Neural progenitor cell (in vitro differentiated cells): Measurements from ENCODE around the gene ITM2C. TPM values are rescaled to one million over a fixed set of nuclear protein-coding genes. Genes with fewer than 3 reads are reported as not detected.

Source experiments
- DNase-seq: peaks from one replicate; pipeline ENCODE4 v3.0.0-alpha.2; 2016; ENCODE audit warnings: low spot score
- H2AFZ ChIP-seq: fragments of 200-600 bp; sonication (generic); replicated peaks from 2 replicates; pipeline ENCODE4 v1.6.1; 2016; ENCODE audit warnings: antibody characterized with exemption
- H3F3A ChIP-seq: fragments of 200-600 bp; sonication (generic); 2 replicates; pipeline ENCODE4 v1.6.1; 2016; ENCODE audit warnings: antibody characterized with exemption, low read depth
- H3K27ac ChIP-seq: fragments of 200-600 bp; sonication (generic); 2 replicates; pipeline ENCODE4 v1.5.1; 2016; ENCODE audit warnings: mild to moderate bottlenecking
- H3K27me3 ChIP-seq: fragments of 200-600 bp; sonication (generic); 2 replicates; pipeline ENCODE4 v1.6.1; 2016; ENCODE audit warnings: mild to moderate bottlenecking, moderate library complexity
- H3K36me3 ChIP-seq: fragments of 200-600 bp; sonication (generic); 2 replicates; pipeline ENCODE4 v1.5.1; 2016
- H3K4me1 ChIP-seq: fragments of 200-600 bp; sonication (generic); 2 replicates; pipeline ENCODE4 v1.6.1; 2016; ENCODE audit warnings: mixed run types
- H3K4me2 ChIP-seq: fragments of 200-600 bp; sonication (generic); 2 replicates; pipeline ENCODE4 v1.6.1; 2016
- H3K4me3 ChIP-seq: fragments of 200-600 bp; sonication (generic); 2 replicates; pipeline ENCODE4 v1.5.1; 2016
- H3K79me2 ChIP-seq: fragments of 200-600 bp; sonication (generic); 2 replicates; pipeline ENCODE4 v1.6.1; 2016; ENCODE audit warnings: low read depth
- H3K9ac ChIP-seq: fragments of 200-600 bp; sonication (generic); 2 replicates; pipeline ENCODE4 v1.6.1; 2016
- H3K9me3 ChIP-seq: fragments of 200-600 bp; sonication (generic); 2 replicates; pipeline ENCODE4 v1.5.1; 2016; ENCODE audit warnings: low read depth
- H4K20me1 ChIP-seq: fragments of 200-600 bp; sonication (generic); 2 replicates; pipeline ENCODE4 v1.6.1; 2016; ENCODE audit warnings: low read depth
- H3K27ac Mint-ChIP-seq: 3 replicates; pipeline ENCODE4 v1.8.0; 2021; ENCODE audit warnings: mixed read lengths
- H3K27me3 Mint-ChIP-seq: 2 replicates; pipeline ENCODE4 v1.8.0; 2022; ENCODE audit warnings: low read depth, mild to moderate bottlenecking, inconsistent platforms, moderate library complexity, mixed read lengths; ENCODE audit not compliant: insufficient read depth
- H3K36me3 Mint-ChIP-seq: 3 replicates; pipeline ENCODE4 v1.8.0; 2021; ENCODE audit warnings: mixed read lengths
- H3K4me1 Mint-ChIP-seq: 3 replicates; pipeline ENCODE4 v1.8.0; 2021; ENCODE audit warnings: mixed read lengths
- H3K4me3 Mint-ChIP-seq: 3 replicates; pipeline ENCODE4 v1.8.0; 2021; ENCODE audit warnings: mild to moderate bottlenecking, moderate library complexity, mixed read lengths
- H3K9me3 Mint-ChIP-seq: 3 replicates; pipeline ENCODE4 v1.8.0; 2020; ENCODE audit warnings: mixed read lengths
- CTCF ChIP-seq: fragments of 200-600 bp; sonication (generic); IDR thresholded peaks from 2 replicates; pipeline ENCODE4 v1.5.1; 2017; ENCODE audit warnings: antibody characterized with exemption, mild to moderate bottlenecking
- EZH2 ChIP-seq: fragments of 200-600 bp; sonication (generic); IDR thresholded peaks from 2 replicates; pipeline ENCODE4 v1.6.1; 2017; ENCODE audit warnings: antibody characterized with exemption, mild to moderate bottlenecking, moderate library complexity
- EZH2phosphoT487 ChIP-seq: fragments of 200-600 bp; sonication (generic); IDR thresholded peaks from 2 replicates; pipeline ENCODE4 v1.6.1; 2017; ENCODE audit warnings: antibody characterized with exemption
- total RNA-seq: library from RNA; depleted of rRNA; stranded (reverse); fragments of >200 nt; gene quantifications from 2 replicates; pipeline ENCODE4 v1.2.3, GENCODE V29; 2015; ENCODE audit warnings: low replicate concordance

ITM2C gene
- total RNA-seq, 1 donor from 2014 or later: 84.6 TPM

GRCh38 chr2:230898016-230898712, 33.4 kb downstream of the ITM2C start:
- H3K27ac ChIP-seq: no peak overlapping the region
- H2AFZ ChIP-seq: no peak overlapping the region
- Mint-ChIP-seq H3K27ac (no peak overlapping the region), H3K36me3 (no peaks in the 10 kb centered on the region), H3K9me3 (no peaks in the 10 kb centered on the region), H3K4me3 (no peak overlapping the region), H3K4me1 (peaks cover 59% of the 10 kb centered on the region), H3K27me3 (peaks cover 5% of the 10 kb centered on the region)
- peaks cover 5% of the 10 kb centered on the region for H3K27me3 ChIP-seq
- no peak for DNase-seq
- no peaks in the 10 kb centered on the region for H3K36me3 ChIP-seq
- H3K4me2 ChIP-seq: no peak overlapping the region
- no peaks in the 10 kb centered on the region for H3F3A ChIP-seq
- H3K9me3 ChIP-seq: no peaks in the 10 kb centered on the region
- H4K20me1 ChIP-seq: no peaks in the 10 kb centered on the region
- TF ChIP-seq EZH2phosphoT487 (no peak), EZH2 (no peak), CTCF (no peak)
- no peak overlapping the region for H3K4me3 ChIP-seq
- H3K4me1 ChIP-seq: peaks cover 20% of the 10 kb centered on the region
- H3K9ac ChIP-seq: no peak overlapping the region
- H3K79me2 ChIP-seq: no peaks in the 10 kb centered on the region

- Histone ChIP-seq H2AFZ (peak overlapping the region; percentile 79), H3K4me2 (no peak overlapping the region), H3K36me3 (no peaks in the 10 kb centered on the region), H4K20me1 (no peaks in the 10 kb centered on the region), H3K4me1 (peaks cover 15% of the 10 kb centered on the region), H3K9ac (no peak overlapping the region), H3F3A (no peaks in the 10 kb centered on the region), H3K9me3 (no peaks in the 10 kb centered on the region), H3K79me2 (no peaks in the 10 kb centered on the region), H3K27me3 (peaks cover 11% of the 10 kb centered on the region), H3K4me3 (no peak overlapping the region), H3K27ac (no peak overlapping the region)
- Mint-ChIP-seq H3K27ac (peak overlapping the region; percentile 95), H3K27me3 (peaks cover 5% of the 10 kb centered on the region), H3K9me3 (no peaks in the 10 kb centered on the region), H3K4me1 (peaks cover 60% of the 10 kb centered on the region), H3K4me3 (no peak overlapping the region), H3K36me3 (no peaks in the 10 kb centered on the region)
- TF ChIP-seq EZH2: no peak
- no peak for TF ChIP-seq CTCF
- no peak for TF ChIP-seq EZH2phosphoT487
- DNase-seq: no peak
Measured at GRCh38 chr2:230898713-230899091, 34.0 kb downstream of the ITM2C start.

DNA sequence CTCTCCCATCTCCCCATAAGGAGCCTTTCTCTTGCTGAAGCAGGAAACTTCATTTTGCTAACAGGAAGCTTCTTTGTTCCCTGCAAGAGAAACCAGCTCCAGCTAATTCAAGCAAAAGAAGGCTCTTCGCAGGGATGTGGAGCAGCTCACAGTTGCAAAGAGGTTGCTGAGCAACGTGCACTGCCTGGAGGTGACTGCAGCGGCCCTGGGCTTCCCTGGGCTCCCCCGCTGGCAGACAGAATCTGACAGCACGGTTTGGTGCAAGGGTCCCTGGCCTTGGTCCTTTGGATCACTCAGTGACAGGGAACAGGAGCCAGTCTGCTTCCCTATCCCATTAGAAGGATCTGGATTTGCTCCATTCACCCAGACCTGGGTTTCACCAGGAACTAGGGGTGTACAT, 34.5 kb downstream of the ITM2C start:
- Histone ChIP-seq H3F3A (no peaks in the 10 kb centered on the region), H4K20me1 (no peaks in the 10 kb centered on the region), H3K4me2 (no peak overlapping the region), H3K36me3 (no peaks in the 10 kb centered on the region), H3K27me3 (peaks cover 17% of the 10 kb centered on the region), H3K4me1 (peaks cover 10% of the 10 kb centered on the region), H2AFZ (peak overlapping the region; percentile 79), H3K27ac (no peak overlapping the region), H3K4me3 (no peak overlapping the region), H3K9ac (no peak overlapping the region), H3K9me3 (no peaks in the 10 kb centered on the region), H3K79me2 (no peaks in the 10 kb centered on the region)
- peaks cover 60% of the 10 kb centered on the region for H3K4me1 Mint-ChIP-seq
- peak; percentile 39 for DNase-seq
- H3K27ac Mint-ChIP-seq: peak overlapping the region; percentile 95
- no peak overlapping the region for H3K4me3 Mint-ChIP-seq
- no peaks in the 10 kb centered on the region for H3K9me3 Mint-ChIP-seq
- peaks cover 7% of the 10 kb centered on the region for H3K27me3 Mint-ChIP-seq
- no peaks in the 10 kb centered on the region for H3K36me3 Mint-ChIP-seq
- TF ChIP-seq EZH2: no peak
- no peak for TF ChIP-seq CTCF
- no peak for TF ChIP-seq EZH2phosphoT487
